Activated T-cell treated with anti-CD3 and anti-CD28 coated beads, Interleukin-2, amount 50 U/mL, for 1 hour (primary cell): ENCODE data around the gene DLX2.
A peak's percentile ranks its signal among the peaks of the same experiment; 100 is the strongest.
"Not testable (repeated sequence)": the region's sequence is repeated elsewhere in the genome, so short reads cannot be mapped to it uniquely, and the experiment has no call there.

Experiments
- DNase-seq: peaks from one replicate; pipeline ENCODE4 v3.0.0-alpha.2; 2020

DLX2 gene

DNA sequence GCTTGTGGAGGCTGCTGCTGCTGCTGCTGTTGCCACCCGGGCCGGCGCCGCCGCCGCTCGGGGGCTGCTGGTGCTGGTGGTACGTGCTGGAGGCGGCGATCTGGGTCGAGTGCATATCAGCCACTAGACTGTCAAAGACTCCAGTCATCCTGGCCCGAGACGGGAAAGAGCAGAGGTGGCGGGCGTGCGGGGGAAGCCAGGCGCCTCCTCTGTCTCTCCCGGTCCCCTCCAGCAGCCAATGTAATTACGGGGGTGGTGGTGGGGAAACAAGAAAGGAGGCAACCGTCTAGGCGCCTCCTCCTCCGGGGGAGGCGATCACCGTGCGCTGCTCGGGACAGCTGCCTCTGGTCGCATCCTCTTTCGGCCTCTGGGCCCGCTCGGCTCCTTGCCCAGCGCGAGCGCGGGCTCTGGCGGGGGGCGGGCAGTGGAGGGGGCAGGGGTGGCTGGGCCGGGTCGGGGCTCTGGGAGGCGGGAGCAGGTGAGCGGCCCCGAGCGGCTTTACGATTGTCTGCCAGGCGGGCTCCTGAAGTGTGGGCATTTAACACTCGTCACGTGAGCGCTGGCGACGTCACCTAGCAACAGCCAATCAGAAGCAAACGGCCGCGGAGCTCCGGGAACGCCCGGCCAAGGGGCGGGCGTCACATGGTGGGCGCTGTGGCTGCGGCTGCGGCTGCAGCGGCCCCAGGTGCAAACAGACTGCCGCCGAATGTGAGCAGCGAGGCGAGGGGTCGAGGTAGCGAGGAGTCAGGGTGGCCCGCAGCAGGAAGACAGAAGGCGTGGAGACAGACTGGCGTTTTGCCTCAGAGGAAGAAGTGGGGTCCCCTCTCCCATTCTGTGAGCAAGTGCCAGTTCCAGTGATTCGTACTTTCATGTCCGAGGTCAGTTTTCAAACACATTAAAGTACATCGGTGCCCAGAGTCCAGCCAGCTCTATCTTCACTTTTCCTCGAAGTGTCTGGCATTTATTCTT is at the start of gene DLX2:
DLX2 (minus strand) TSS at position 510 of the 969 bp plus-strand sequence; CDS start at position 148, 362 bp downstream.
- DNase-seq = peak; percentile 65

DNA sequence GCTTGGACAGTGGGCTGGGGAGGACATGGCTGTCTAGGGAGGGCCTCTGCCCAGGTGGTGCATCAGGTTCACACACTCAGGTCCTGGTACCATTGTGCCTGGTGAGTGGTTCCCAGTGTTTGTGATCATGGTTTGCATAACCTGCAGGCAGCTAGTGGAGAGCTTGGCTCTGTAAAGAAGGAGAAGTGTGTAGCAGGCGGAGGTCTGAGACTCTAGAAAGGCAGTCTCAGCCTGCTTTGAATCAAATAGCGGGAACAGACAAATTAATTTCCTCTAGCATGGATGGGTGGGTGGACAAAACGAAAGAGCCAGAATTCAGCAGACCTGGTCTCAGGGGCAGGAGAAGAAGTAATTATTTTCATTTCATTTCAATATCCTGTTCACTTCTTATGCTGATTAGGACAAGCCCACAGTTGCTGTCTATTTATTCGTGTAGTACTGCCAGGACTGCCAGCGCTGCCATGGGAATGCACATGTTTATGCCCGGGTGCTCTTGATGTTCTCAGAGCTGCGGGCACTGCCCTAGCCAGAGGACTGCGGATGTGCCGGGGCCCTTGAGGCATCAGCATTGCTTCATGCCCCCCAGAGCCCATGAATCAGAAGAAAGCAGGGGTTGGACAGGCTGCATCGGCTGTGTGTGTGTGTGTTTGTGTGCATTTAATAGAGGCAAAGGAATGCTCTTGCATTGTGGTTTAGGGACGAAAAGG is 45.4 kb upstream of the DLX2 start:
- no peak for DNase-seq

DNA sequence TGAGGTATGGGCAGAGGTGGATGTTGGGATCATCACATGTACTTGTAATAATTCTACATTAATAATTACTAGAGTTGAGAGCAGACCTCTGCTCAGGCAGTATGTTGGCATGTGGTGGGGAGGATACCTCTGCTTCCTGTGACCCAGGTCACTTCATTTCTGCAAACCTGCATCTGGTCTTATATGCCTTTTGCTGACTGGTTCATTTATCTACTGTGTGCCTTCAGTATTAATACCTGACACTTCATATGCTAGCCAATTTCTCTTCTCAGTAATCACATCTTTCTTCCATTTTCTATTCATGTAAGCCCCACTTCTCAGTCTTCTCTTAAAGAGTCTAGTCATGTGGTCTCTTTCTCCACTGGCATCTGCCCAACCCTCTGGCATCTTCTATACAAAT is 41.1 kb upstream of the DLX2 start:
- DNase-seq = no peak

DNA sequence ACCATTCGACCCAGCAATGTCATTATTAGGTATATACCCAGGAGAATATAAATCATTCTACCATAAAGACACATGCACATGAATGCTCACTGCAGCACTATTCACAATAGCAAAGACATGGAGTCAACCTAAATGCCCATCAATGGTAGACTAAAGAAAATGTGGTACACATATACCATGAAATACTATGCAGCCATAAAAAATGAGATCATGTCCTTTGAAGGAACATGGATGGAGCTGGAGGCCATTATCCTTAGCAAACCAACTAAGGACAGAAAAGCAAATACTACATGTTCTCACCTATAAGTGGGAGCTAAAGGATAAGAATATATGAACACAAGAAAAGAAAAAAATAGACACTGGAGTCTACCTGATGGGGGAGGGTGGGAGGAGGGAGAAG is 36.0 kb upstream of the DLX2 start:
- DNase-seq = not testable (repeated sequence)

DNA sequence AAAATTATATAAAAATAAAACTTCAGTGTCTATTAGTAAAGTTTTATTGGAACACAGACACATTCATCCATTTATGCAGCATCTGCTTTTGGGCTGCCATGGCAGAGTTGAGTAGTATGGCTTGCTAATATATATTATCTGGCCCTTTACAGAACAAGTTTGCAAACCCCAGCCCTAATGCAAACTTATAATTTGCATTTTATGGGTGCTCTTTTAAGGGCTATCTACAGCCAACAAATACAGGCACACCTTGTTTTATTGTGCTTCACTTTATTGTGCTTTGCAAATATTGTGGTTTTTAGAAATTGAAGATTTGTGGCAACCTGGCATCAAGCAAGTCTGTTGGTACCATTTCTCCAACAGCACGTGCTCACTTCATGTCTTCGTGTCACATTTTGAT is 35.2 kb upstream of the DLX2 start:
- no peak for DNase-seq

DNA sequence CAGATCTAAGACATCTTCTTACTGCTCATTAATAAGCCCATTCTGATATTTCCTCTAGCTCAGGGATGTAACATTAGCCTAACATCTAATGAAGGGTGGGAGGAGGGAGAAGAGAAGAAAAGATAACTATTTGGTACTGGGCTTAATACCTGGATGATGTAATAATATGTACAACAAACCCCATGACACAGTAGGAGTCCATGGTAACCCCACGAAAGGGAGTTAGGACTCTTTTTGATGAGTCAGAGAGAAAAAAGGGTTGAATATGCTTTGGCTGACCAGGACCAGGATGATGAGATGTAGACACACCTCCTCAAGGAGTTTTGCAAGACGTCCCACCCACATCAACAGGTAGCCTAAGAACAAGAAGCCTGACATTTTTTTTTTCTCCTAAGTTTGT is 34.4 kb upstream of the DLX2 start:
- DNase-seq = no peak

DNA sequence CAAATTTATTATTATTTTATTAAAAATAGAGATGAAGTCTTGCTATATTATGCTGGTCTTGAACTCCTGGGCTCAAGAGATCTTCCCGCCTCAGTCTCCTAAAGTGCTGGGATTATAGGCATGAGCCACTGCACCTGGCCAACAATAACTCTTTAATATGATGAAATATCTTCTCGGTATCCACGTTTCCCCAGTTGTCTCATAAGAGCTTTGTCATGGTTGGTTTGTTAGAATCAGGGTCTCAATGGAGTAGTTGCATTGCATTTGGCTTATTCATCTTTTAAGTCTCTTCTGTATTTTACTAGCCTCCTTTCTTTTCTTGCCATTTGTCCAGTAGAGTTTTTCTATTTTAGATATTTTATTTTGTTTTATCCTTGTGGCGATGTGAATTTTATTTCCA is 32.7 kb upstream of the DLX2 start:
- DNase-seq = no peak

DNA sequence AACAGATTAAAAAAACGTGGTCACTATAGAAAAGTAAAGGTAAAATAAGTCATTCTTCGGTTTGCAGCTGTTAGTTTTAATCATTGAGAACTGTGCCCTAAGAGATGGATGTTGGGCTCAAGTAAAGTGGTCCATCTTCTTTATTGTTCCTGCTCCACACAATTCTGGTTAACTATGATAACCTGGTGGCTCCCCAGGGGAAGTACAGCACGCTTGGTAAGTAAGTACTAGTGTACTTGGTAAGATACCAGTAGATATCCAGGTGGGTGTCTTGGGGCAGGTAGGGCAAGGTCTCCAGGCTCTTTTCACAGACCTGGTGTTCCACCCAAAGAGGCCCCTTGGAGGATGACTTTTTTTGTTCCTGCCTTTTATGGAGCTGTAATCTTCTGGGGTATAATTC is 31.6 kb upstream of the DLX2 start:
- no peak for DNase-seq

DNA sequence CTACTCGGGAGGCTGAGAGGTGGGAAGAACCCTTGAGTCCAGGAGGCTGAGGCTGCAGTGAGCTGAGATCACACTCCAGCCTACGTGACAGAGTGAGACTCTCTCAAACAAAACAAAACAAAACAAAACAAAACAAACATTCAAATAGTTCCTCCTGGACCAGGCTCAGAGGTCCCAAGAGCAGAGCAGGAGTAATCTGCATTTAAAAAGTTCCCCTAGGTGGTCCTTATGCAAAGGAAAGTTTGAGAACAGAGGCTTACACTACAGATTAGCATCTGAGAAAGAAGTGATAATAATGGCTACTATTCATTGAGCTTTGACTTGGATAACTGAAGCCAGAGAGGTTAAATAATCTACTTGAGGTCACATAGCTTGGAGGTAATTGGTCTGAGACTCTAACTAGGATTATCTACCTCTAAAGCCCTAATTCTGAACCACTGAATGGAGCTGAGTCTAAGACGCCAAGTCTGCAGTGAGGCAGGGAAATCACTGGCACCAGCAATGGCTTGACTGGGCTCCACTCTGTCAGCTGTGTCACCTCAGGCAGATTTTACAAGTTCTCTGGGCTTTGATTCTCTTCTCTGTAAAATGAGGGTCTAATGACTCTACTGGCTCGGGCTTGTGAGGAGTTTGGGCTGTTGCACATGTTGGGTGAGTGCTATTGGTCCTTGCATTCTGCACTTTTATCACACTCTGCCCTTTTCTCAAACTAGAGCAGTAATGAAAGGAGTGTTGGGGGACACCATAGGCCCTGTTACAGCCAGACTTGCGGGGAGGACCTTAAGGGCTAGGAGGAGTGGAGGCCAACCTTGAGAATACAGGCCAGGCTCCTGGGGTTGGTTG is 29.2 kb upstream of the DLX2 start:
- DNase-seq = no peak

DNA sequence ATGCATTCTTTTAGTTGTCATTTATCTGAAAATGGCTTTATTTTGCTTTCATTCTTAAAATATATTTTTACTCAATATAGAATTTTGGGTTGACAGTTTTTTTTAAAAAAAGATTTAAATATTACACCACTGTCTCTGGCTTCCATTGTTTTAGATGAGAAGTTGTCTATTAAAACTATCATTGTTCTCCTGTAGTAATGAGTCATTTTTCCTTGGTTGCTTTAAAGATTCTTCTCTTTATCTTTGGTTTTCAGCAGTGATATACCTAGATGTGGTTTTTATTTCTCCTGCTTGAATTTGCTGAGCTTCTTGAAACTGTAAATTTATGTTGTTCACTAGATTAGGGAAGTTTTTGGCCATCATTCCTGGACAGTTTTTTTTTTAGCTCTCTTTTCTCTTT is 26.7 kb upstream of the DLX2 start:
- no peak for DNase-seq

DNA sequence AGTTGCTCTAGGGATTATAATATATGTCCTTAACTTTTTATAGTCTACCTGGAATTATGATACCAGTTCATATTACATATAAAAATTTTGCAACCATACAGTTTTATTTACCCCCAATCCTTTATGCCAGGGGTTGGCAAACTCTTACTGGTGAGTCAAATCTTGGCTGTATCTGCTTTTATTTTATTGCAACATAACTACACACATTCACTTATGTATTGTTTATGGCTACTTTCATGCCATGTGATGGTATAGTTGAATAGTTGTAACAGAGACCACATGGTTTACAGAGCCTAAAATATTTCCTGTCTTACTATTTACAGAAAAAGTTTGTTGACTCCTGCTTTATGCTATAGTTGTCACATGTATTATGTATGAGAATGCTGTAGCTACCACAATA is 25.8 kb upstream of the DLX2 start:
- no peak for DNase-seq

DNA sequence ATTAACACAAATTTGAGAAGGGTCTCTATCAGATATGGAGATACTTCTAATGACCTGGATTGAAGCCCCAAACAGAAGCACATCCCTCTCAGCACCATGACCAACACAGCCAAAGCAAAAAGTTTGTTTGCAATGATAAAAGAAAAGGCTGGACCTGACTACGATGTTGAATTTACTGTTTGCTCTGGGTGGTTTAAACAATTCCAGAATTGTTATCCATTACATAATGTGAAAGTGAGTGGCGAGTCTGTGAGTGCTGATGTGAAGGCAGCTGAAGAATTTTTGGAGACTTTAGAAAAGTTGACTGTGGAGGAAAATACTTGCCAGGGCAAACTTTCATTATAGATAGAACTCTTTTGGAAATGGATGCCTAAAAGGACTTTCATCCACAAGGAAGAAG is 17.4 kb upstream of the DLX2 start:
- no peak for DNase-seq

DNA sequence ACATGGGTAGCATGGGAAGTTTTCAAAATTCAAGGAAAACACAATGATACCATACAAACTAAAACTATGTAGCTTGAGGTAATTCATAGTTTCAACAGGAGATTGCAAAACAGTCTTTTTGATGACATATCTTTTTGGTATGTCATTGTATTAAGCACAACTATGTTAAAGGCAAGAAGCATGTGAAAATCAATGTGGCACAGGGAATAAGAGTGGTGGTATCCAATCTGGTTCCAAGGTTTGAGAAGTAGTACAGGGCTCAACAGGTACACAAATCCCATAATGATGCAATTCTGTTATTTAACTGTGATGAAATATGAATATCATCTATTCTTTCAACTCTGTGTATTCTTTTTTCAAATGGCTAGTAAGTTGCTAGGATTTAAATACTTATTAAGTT is 16.4 kb upstream of the DLX2 start:
- no peak for DNase-seq

DNA sequence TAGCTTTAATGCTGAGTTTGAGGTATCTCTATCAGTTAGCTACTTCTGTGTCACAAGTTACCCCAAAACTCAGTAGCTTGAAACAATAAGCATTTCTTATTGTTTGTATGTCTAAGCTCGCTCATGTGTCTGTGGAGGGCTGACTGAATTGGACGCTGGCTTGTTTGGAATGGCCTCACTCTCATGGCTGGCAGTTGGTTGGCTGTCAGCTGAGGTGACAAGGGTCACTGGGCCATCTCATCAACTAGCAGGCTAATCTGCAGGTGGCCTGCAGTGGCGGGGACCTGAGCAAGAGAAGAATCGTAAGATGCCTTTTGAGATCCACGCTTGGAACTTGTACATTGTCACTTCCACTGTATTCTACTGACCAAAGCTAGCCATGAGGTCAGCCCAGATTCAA is 13.4 kb upstream of the DLX2 start:
- DNase-seq = no peak

DNA sequence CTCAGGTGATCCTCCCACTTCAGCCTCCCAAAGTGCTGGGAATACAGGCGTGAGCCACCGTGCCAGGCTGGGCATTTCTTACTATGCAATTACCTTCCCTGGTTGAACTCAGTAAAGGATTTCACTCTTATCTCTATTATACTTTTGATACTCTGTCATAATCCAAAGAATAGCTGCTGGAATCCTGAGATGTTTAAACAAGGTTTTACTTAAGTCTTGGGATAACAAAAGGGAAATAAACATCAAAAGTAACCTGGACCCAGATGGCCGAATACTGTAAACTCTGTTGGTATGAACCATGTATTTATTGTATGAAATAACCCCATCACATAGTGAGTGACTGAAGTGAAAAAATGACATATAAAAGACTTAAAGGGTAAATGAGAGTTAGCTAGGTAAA is 11.9 kb upstream of the DLX2 start:
- no peak for DNase-seq

DNA sequence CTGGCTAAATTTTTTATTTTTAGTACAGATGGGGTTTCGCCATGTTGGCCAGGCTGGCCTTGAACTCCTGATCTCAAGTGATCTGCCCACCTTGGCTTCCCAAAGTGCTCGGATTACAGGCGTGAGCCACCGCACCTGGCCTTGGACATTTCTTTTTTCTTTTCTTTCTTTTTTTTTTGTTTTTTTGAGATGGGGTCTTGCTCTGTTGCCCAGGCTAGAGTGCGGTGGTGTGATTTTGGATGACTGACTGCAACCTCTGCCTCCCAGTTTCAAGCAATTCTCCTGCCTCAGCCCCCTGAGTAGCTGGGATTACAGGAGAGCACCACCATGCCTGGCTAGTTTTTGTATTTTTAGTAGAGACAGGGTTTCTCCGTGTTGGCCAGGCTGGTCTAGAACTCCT is 11.5 kb upstream of the DLX2 start:
- DNase-seq = not testable (repeated sequence)

DNA sequence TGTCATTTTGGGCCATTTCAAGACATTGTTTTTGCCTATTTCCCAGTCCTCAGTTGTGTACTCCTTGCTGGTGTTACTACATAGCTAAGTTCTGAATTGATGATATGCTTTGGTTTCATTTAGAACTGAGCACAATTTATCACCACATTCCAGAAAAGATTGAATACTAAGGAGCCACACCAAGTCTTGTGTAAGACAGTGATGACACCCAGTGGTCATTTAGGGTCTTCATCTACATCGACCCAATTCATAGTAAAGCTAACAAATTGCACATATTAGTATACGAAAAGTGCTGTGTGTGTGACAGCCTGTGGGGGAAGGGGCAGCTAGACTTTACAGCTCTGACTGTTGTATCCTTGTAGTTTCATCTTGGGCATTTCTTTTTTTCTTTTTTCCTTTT is 10.9 kb upstream of the DLX2 start:
- no peak for DNase-seq

DNA sequence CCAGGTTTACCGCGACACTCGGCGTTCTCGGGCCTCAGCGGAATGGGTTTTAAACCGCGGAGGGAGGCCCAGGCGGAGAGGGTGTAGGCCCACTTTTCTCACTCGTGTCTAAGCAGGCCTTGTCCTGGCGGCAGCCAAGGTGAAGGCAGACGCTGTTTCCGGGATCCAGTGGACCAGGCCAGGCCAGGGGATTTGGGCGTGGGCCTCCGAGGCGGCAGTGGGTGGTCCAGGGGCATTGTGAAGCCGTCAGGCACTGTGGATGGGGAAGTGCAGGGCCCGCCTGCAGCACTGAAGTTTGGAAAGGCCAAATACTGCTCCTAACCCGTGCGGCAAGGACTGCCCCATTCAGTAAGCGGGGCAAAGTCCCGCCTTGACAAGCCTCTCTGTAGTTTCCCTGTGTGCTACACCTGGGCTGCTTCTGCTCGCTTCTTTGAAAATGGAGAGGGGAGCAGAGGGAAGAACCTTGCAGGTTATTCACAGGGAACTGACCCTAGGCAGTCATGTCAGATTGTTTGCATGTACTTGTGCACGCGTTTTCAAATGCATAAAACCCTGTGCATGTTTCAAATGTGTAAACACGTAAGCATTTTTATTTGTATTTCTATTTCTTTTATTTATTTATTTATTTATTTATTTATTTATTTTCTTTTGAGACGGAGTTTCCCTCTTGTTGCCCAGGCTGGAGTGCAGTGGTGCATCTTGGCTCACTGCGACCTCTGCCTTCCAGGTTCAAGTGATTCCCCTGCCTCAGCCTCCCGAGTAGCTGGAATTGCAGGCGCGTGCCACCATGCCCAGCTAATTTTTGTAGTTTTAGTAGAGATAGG is 7.5 kb upstream of the DLX2 start:
- DNase-seq = no peak

DNA sequence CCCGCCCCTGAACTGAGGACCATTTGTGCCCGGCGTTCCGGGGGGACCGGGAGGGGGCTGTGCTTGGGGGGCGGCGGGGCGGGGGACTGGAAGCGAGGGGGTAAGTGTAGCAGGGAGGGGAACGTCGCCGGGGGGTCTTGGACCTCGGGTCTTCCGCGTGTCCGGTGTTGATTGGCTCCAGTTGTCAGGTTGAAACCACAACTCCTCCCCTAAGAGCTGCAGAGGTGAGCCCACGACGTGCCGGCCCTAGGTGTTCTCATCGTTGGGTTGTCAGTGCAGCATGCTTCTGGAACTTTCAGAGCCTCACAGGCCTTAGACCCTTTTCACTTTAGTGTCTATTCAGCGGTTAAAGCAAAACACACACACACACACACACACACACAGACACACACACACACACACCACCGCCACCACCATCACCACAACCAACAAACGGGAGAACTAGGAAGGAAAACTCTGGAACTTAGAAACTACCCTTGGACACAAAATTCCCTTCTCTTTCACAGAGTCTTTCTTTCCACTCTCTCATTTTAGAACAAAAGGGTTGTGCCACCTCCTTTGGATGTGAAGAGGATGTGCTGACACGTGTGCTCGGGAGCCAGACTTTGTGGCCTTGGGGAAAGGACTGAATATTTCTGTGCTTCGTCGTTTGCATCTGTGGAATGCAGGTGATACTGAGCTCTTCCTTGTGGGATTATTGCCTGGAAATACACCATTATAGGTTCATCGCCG is 6.7 kb upstream of the DLX2 start:
- DNase-seq = no peak

DNA sequence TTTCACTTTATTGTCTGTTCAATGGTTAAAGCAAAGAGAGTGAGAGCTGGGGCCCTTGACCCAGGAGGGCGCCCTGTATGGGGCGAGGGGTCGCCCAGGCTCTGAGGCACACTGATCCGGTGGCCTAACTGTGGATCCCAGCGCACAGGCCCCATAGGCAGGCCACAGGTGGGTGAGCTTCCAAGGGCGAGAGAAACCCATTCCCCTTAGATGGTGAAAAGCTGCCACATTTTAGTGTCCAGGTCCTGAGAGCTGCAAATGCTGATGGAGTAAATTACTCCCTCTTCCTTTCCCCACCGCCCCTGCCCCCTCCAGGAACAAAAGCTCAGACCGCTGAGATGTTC is 5.9 kb upstream of the DLX2 start:
- DNase-seq = no peak

DNA sequence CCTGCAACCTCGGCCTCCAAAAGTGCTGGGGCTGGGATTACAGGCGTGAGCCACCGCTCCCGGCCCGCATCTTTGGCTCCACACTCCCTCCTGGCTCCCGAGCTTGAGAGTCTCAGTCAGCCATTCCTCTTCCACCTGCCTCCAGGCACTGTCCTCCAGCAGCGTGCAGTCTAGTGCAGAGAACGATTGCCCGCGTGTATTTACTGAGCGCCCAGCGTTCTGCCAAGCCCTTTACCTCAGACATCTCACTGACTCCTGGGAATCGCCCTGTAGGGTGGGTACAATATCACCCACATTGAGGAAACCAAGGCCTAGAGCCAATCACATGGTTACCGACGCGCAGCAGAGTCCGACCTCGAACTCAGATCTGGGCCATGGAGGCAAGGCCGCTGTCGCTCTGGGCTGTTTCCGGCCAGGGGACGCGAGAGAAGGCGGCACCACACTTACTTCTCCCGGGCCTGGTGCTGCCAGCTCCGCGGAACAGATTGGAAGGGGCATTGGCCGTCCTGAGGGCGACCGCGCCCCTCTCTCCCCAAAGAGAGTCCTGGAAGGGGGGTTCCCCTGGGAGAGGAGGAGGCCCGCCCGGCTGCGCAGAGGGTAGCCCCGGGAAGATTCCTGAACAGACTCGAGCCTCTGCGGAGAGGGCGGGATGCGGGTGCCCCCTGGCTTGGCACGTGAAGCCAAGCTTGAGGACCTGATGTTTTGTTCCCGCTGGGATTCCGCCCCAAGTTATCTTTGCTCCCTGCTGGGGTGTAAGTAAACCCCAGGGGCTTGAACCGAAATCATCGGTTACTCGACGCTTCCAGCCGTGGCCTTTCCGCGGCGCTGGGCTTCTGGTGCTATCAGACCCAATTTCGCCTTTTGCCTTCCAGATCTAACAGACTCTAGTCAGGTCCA is 5.2 kb upstream of the DLX2 start:
- DNase-seq = peak; percentile 25
